ENCODE results near the gene C19orf44. TPM values are rescaled to one million over a fixed set of nuclear protein-coding genes. Genes with fewer than 3 reads are reported as not detected.

C19orf44 gene
- polyA plus RNA-seq, 2 of the 4 experiments (the other 2 are of a cell fraction) = 2.9 to 3.0 TPM

GRCh38 chr19:16519230-16519687, 23.1 kb downstream of the C19orf44 start:
- ChIA-PET CTCF (no interaction called here), POLR2A (no interaction called here)
- no peak for DNase-seq (ENCODE audit: low read depth in 1 of 2, low spot score in 1 of 2)
- no peaks in the 10 kb centered on the region for H3K9me3 ChIP-seq
- TF ChIP-seq EHMT2 (IDR thresholded peaks at IDR 0.05; ENCODE audit: low read depth) = no peak
- no peak for TF ChIP-seq FOSB (CRISPR knock-in tag; IDR thresholded peaks at IDR 0.05)
- TF ChIP-seq CBX2 (IDR thresholded peaks at IDR 0.05; ENCODE audit: borderline replicate concordance, low read depth) = no peak
- no peak for TF ChIP-seq FOXS1 (CRISPR knock-in tag; IDR thresholded peaks at IDR 0.05)
- H3K4me1 ChIP-seq = no peaks in the 10 kb centered on the region
- FAIRE-seq = no peak
- H3K27ac ChIP-seq = no peak overlapping the region
- WGBS (ENCODE audit: missing lambda C conversion rate) = 93% methylated on average over 24 of the region's 24 CpGs
- no peak overlapping the region for H3K4me2 ChIP-seq
- H3K4me3 ChIP-seq = no peak overlapping the region
- no peak for ATAC-seq

GRCh38 chr19:16520074-16520973, 24.1 kb downstream of the C19orf44 start:
- no peak for ATAC-seq
- H3K4me1 ChIP-seq = no peaks in the 10 kb centered on the region
- no peak overlapping the region for H3K27ac ChIP-seq
- H3K4me3 ChIP-seq = no peak overlapping the region
- no peaks in the 10 kb centered on the region for H3K9me3 ChIP-seq
- 90% methylated on average over 35 of the region's 45 CpGs for WGBS (ENCODE audit: missing lambda C conversion rate)
- no peak for FAIRE-seq
- DNase-seq (ENCODE audit: low read depth in 1 of 2, low spot score in 1 of 2) = no peak
- TF ChIP-seq CEBPB (IDR thresholded peaks at IDR 0.05) (no peak), RFX5 (IDR thresholded peaks at IDR 0.05) (no peak), TP53 (CRISPR knock-in tag; IDR thresholded peaks at IDR 0.05) (no peak), KDM1A (IDR thresholded peaks at IDR 0.05; ENCODE audit: low read depth) (no peak), USF2 (IDR thresholded peaks at IDR 0.05) (no peak), NPAS2 (CRISPR knock-in tag; IDR thresholded peaks at IDR 0.05; ENCODE audit: borderline replicate concordance) (no peak), SREBF2 (IDR thresholded peaks at IDR 0.05) (no peak), MAZ (IDR thresholded peaks at IDR 0.05; ENCODE audit: borderline replicate concordance, low read depth, low read length) (no peak), MYC (IDR thresholded peaks at IDR 0.05; ENCODE audit: borderline replicate concordance, low read length) (no peak), E2F6 (IDR thresholded peaks at IDR 0.05; ENCODE audit: borderline replicate concordance, low read depth) (no peak), EP300 (IDR thresholded peaks at IDR 0.05) (no peak), CBX8 (IDR thresholded peaks at IDR 0.05) (no peak), CHD2 (IDR thresholded peaks at IDR 0.05; ENCODE audit: low read length, partially characterized antibody) (no peak)
- ChIA-PET POLR2A (no interaction called here), CTCF (interaction anchor here (0.5 kb wide), 2 partner anchors 150 to 158 kb away, joined by 3 read pairs; no protein-coding TSS in a partner anchor)
- no peak overlapping the region for H3K4me2 ChIP-seq

GRCh38 chr19:16520986-16521624, 24.9 kb downstream of the C19orf44 start:
- FAIRE-seq (no peak), DNase-seq (ENCODE audit: low read depth in 1 of 2, low spot score in 1 of 2) (no peak), ATAC-seq (no peak; a peak in 1 of 6 replicates)
- H3K4me1 ChIP-seq = no peaks in the 10 kb centered on the region
- no peak overlapping the region for H3K4me3 ChIP-seq
- ChIA-PET POLR2A (no interaction called here), CTCF (no interaction called here)
- no CpG with 5 or more reads among the region's 18 CpGs for WGBS (ENCODE audit: missing lambda C conversion rate)
- no peak overlapping the region for H3K4me2 ChIP-seq
- H3K27ac ChIP-seq = no peak overlapping the region
- no peaks in the 10 kb centered on the region for H3K9me3 ChIP-seq
- no peak for TF ChIP-seq RAD21 (conservative IDR thresholded peaks at IDR 0.05 in 1 of 2, IDR thresholded peaks at IDR 0.05 in 1 of 2)
- no peak for TF ChIP-seq HEYL (CRISPR knock-in tag; IDR thresholded peaks at IDR 0.05)
- no peak for TF ChIP-seq HDAC2 (IDR thresholded peaks at IDR 0.05)
- TF ChIP-seq SMC3 (IDR thresholded peaks at IDR 0.05) = no peak
- no peak for TF ChIP-seq RARB (CRISPR knock-in tag; IDR thresholded peaks at IDR 0.05)
- TF ChIP-seq MYC (IDR thresholded peaks at IDR 0.05; ENCODE audit: borderline replicate concordance, low read length) = no peak
- no peak for TF ChIP-seq ZFP36 (IDR thresholded peaks at IDR 0.05; ENCODE audit: borderline replicate concordance, partially characterized antibody)
- no peak for TF ChIP-seq ESRRA (IDR thresholded peaks at IDR 0.05; ENCODE audit: borderline replicate concordance, low read length)
- TF ChIP-seq CBX8 (IDR thresholded peaks at IDR 0.05) = no peak
- no peak for TF ChIP-seq JUN (IDR thresholded peaks at IDR 0.05)
- TF ChIP-seq ATOH8 (CRISPR knock-in tag; IDR thresholded peaks at IDR 0.05; ENCODE audit: low read depth) = no peak

Measured in A549 (cell line).